ENCODE results near the gene MRPL1. TPM values are rescaled to one million over a fixed set of nuclear protein-coding genes. Genes with fewer than 3 reads are reported as not detected.

The MRPL1 gene
- total and polyA plus RNA-seq, 9 of the 15 experiments (the other 6 are each of a cell fraction or from before 2014, with no cell fraction given): 38.4 to 75.7 (median 63.7) TPM

- TF ChIP-seq STAT6 (CRISPR knock-in tag; IDR thresholded peaks at IDR 0.05) (no peak), RBBP5 (IDR thresholded peaks at IDR 0.05; ENCODE audit: borderline replicate concordance, insufficient read depth, low read length, poor library complexity, severe bottlenecking) (no peak), GATAD2A (IDR thresholded peaks at IDR 0.05) (no peak), MYBL2 (IDR thresholded peaks at IDR 0.05; ENCODE audit: low read depth) (no peak), MYBL2 (CRISPR knock-in tag; IDR thresholded peaks at IDR 0.05; ENCODE audit: borderline replicate concordance) (no peak), ELF1 (tag; IDR thresholded peaks at IDR 0.05) (no peak), ZNF79 (CRISPR knock-in tag; IDR thresholded peaks at IDR 0.05; ENCODE audit: low read depth) (no peak), TCF7 (IDR thresholded peaks at IDR 0.05; ENCODE audit: borderline replicate concordance) (no peak), MAFG (tag; conservative IDR thresholded peaks at IDR 0.05) (no peak), ZNF174 (CRISPR knock-in tag; IDR thresholded peaks at IDR 0.05) (no peak)
These were observed 37.0 kb downstream of the MRPL1 start (continued) for GRCh38 chr4:77899607-77900006.

- Histone ChIP-seq H4K20me1 (replicated peaks; ENCODE audit: control insufficient read depth, insufficient read depth, low read length) (no peaks in the 10 kb centered on the region), H3K9ac (ENCODE audit: insufficient read depth in 1 of 2, low read depth in 2 of 2, low read length in 2 of 2) (no peak overlapping the region), H3K9me1 (ENCODE audit: control insufficient read depth, insufficient read depth, low read length) (no peaks in the 10 kb centered on the region), H3K4me1 (replicated peaks in 1 of 2; ENCODE audit: control insufficient read depth in 2 of 2, insufficient read depth in 2 of 2, low read length in 2 of 2) (peaks cover 0 to 9% of the 10 kb centered on the region in 2 experiments; a peak in 2 of 5 replicates), H3K27ac (ENCODE audit: extremely low read depth, low read depth, low read length) (no peak overlapping the region), H3K27me3 (ENCODE audit: control insufficient read depth in 2 of 2, insufficient read depth in 2 of 2, low read length in 2 of 2) (no peaks in the 10 kb centered on the region), H3K36me3 (ENCODE audit: control insufficient read depth, insufficient read depth, low read length) (peaks cover 38% of the 10 kb centered on the region), H3K9me3 (replicated peaks; ENCODE audit: control insufficient read depth, insufficient read depth, low read depth, low read length) (no peaks in the 10 kb centered on the region), H3K4me2 (ENCODE audit: insufficient read depth, low read length) (no peak overlapping the region), H3K79me2 (ENCODE audit: control insufficient read depth, insufficient read depth, low read length) (no peaks in the 10 kb centered on the region), H2AFZ (ENCODE audit: low read depth, low read length) (no peak overlapping the region), H3K4me3 (no peak overlapping the region)
- ChIA-PET POLR2A (no interaction called here), CTCF (ENCODE audit: low intra/inter-chr PET ratio) (no interaction called here)
- in situ Hi-C loops (cut with MboI) (no loop called here), intact Hi-C loops (cut with micrococcal nuclease) (no loop called here)
- ATAC-seq (no peak), FAIRE-seq (no peak), DNase-seq (ENCODE audit: extremely low read depth in 1 of 4, low spot score in 3 of 4) (no peak)
- TF ChIP-seq RUNX1 (IDR thresholded peaks at IDR 0.05; ENCODE audit: low read depth) (no peak), NFE2 (IDR thresholded peaks at IDR 0.05; ENCODE audit: low read depth) (no peak)
- WGBS (ENCODE audit: insufficient coverage, low coverage, missing lambda C conversion rate): 65% methylated on average over 1 of the region's 1 CpG
- no TSS peak for BruUV-seq (replicated peaks)
These were observed 40.6 kb downstream of the MRPL1 start for GRCh38 chr4:77903186-77903585.

All from K562 (cell line).